ENCODE results near the gene INSRR.

GRCh38 chr1:156883919-156884318 is 25.0 kb upstream of the INSRR start:
- TF ChIP-seq, protein P1, sequence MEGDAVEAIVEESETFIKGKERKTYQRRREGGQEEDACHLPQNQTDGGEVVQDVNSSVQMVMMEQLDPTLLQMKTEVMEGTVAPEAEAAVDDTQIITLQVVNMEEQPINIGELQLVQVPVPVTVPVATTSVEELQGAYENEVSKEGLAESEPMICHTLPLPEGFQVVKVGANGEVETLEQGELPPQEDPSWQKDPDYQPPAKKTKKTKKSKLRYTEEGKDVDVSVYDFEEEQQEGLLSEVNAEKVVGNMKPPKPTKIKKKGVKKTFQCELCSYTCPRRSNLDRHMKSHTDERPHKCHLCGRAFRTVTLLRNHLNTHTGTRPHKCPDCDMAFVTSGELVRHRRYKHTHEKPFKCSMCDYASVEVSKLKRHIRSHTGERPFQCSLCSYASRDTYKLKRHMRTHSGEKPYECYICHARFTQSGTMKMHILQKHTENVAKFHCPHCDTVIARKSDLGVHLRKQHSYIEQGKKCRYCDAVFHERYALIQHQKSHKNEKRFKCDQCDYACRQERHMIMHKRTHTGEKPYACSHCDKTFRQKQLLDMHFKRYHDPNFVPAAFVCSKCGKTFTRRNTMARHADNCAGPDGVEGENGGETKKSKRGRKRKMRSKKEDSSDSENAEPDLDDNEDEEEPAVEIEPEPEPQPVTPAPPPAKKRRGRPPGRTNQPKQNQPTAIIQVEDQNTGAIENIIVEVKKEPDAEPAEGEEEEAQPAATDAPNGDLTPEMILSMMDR (conservative IDR thresholded peaks at IDR 0.05; ENCODE audit: low read depth, low read length), result no peak
- TF ChIP-seq USF2 (IDR thresholded peaks at IDR 0.05; ENCODE audit: low read depth, low read length) (no peak), POLR2A (IDR thresholded peaks at IDR 0.05; ENCODE audit: low read depth, low read length) (no peak), RFX5 (IDR thresholded peaks at IDR 0.05; ENCODE audit: low read depth, low read length) (no peak), RCOR1 (IDR thresholded peaks at IDR 0.05; ENCODE audit: insufficient replicate concordance, low read length) (no peak), RAD21 (IDR thresholded peaks at IDR 0.05; ENCODE audit: low read length) (no peak), BHLHE40 (IDR thresholded peaks at IDR 0.05; ENCODE audit: low read depth, low read length) (no peak), CEBPB (IDR thresholded peaks at IDR 0.05; ENCODE audit: low read depth, low read length) (no peak), CHD1 (IDR thresholded peaks at IDR 0.05; ENCODE audit: low read depth, low read length) (no peak), MXI1 (IDR thresholded peaks at IDR 0.05; ENCODE audit: borderline replicate concordance, low read depth, low read length) (no peak), SMC3 (IDR thresholded peaks at IDR 0.05; ENCODE audit: low read depth, low read length) (no peak), MAFK (IDR thresholded peaks at IDR 0.05; ENCODE audit: low read depth, low read length) (no peak)
- TF ChIP-seq, protein P2, sequence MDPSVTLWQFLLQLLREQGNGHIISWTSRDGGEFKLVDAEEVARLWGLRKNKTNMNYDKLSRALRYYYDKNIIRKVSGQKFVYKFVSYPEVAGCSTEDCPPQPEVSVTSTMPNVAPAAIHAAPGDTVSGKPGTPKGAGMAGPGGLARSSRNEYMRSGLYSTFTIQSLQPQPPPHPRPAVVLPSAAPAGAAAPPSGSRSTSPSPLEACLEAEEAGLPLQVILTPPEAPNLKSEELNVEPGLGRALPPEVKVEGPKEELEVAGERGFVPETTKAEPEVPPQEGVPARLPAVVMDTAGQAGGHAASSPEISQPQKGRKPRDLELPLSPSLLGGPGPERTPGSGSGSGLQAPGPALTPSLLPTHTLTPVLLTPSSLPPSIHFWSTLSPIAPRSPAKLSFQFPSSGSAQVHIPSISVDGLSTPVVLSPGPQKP (IDR thresholded peaks at IDR 0.05; ENCODE audit: borderline replicate concordance, low read depth, low read length), result no peak

All from IMR-90 (cell line).